GF-D8 (cell line): ENCODE results near the gene P2RX6.

Experiments
- DNase-seq: peaks from one replicate; lab custom pipeline; 2025; lab: John Stamatoyannopoulos, UW

The P2RX6 gene

GRCh38 chr22:20979940-20980453 is 35.0 kb upstream of the P2RX6 start:
- no peak for DNase-seq

- DNase-seq: no peak
Measured at GRCh38 chr22:20980523-20980922, 34.4 kb upstream of the P2RX6 start.

- no peak for DNase-seq
Measured at GRCh38 chr22:20980938-20981722, 33.8 kb upstream of the P2RX6 start.

GRCh38 chr22:20981787-20982562 is 33.0 kb upstream of the P2RX6 start, which contains the start of gene LZTR1:
Gene LZTR1 (plus strand): TSS chr22:20982297. CDS start chr22:20982372, 75 bp downstream.
- peak; percentile 37 for DNase-seq

GRCh38 chr22:20982563-20982882 is 32.4 kb upstream of the P2RX6 start:
- no peak for DNase-seq

GRCh38 chr22:20983081-20983771 is 31.7 kb upstream of the P2RX6 start:
- DNase-seq: no peak

GRCh38 chr22:20985720-20986119 is 29.2 kb upstream of the P2RX6 start:
- DNase-seq: no peak

- no peak for DNase-seq
Measured at GRCh38 chr22:20986365-20986764, 28.6 kb upstream of the P2RX6 start.

GRCh38 chr22:20987375-20987774 is 27.6 kb upstream of the P2RX6 start:
- no peak for DNase-seq

- no peak for DNase-seq
Measured at GRCh38 chr22:20988573-20989322, 26.2 kb upstream of the P2RX6 start.

GRCh38 chr22:20989323-20990138 is 25.4 kb upstream of the P2RX6 start:
- peak; percentile 7 for DNase-seq

- DNase-seq: no peak
Measured at GRCh38 chr22:20990184-20991180, 24.5 kb upstream of the P2RX6 start.

- DNase-seq: no peak
Measured at GRCh38 chr22:20991252-20992055, 23.5 kb upstream of the P2RX6 start.

- DNase-seq: no peak
Measured at GRCh38 chr22:20992056-20992442, 22.9 kb upstream of the P2RX6 start.

- no peak for DNase-seq
Measured at GRCh38 chr22:20992456-20993303, 22.3 kb upstream of the P2RX6 start.

GRCh38 chr22:20993304-20994127 is 21.4 kb upstream of the P2RX6 start:
- DNase-seq: no peak
